ENCODE results near the gene CA10. TPM values are rescaled to one million over a fixed set of nuclear protein-coding genes. Genes with fewer than 3 reads are reported as not detected.
A peak's percentile ranks its signal among the peaks of the same experiment; 100 is the strongest.

The CA10 gene
- total and polyA plus RNA-seq, 2 experiments from 2014 or later: 0.92 to 1.5 TPM

GRCh38 chr17:51926448-51926847, 232.1 kb downstream of the CA10 start:
- Histone ChIP-seq H3F3A (replicated peaks; ENCODE audit: low read depth) (no peaks in the 10 kb centered on the region), H3K79me2 (replicated peaks; ENCODE audit: insufficient read depth) (no peaks in the 10 kb centered on the region), H3K27me3 (ENCODE audit: insufficient read depth) (no peaks in the 10 kb centered on the region), H2AFZ (no peak overlapping the region), H3K36me3 (ENCODE audit: insufficient read depth) (no peaks in the 10 kb centered on the region), H3K4me2 (no peak overlapping the region), H3K27ac (ENCODE audit: low read depth) (no peak overlapping the region), H3K4me3 (no peak overlapping the region), H3K4me1 (ENCODE audit: insufficient read depth) (peaks cover 13% of the 10 kb centered on the region; the same call in 1 of the 2 replicates), H4K20me1 (replicated peaks; ENCODE audit: insufficient read depth) (no peaks in the 10 kb centered on the region), H3K9me2 (ENCODE audit: insufficient read depth) (no peaks in the 10 kb centered on the region)
- no peaks in the 10 kb centered on the region for H3K36me3 Mint-ChIP-seq (ENCODE audit: low read depth)
- no peak overlapping the region for H3K27ac Mint-ChIP-seq
- peaks cover 26% of the 10 kb centered on the region for H3K4me1 Mint-ChIP-seq
- no peak overlapping the region for H3K4me3 Mint-ChIP-seq
- ATAC-seq: no peak
- DNase-seq (ENCODE audit: low spot score): no peak
- no peak for TF ChIP-seq ZNF462 (CRISPR knock-in tag; IDR thresholded peaks at IDR 0.05)
- no peaks in the 10 kb centered on the region for H3K9me3 Mint-ChIP-seq
- H3K27me3 Mint-ChIP-seq (ENCODE audit: insufficient read depth, low read depth, poor library complexity): peaks cover 1% of the 10 kb centered on the region

GRCh38 chr17:51921500-51921899, 237.0 kb downstream of the CA10 start:
- H3K36me3 ChIP-seq (ENCODE audit: insufficient read depth): no peaks in the 10 kb centered on the region
- H3F3A ChIP-seq (replicated peaks; ENCODE audit: low read depth): no peaks in the 10 kb centered on the region
- no peak overlapping the region for H2AFZ ChIP-seq
- Mint-ChIP-seq H3K27ac (no peak overlapping the region), H3K27me3 (ENCODE audit: insufficient read depth, low read depth, poor library complexity) (no peaks in the 10 kb centered on the region), H3K4me1 (peaks cover 40% of the 10 kb centered on the region), H3K4me3 (no peak overlapping the region), H3K36me3 (ENCODE audit: low read depth) (no peaks in the 10 kb centered on the region), H3K9me3 (no peaks in the 10 kb centered on the region)
- H3K9me2 ChIP-seq (ENCODE audit: insufficient read depth): no peaks in the 10 kb centered on the region
- H4K20me1 ChIP-seq (replicated peaks; ENCODE audit: insufficient read depth): no peaks in the 10 kb centered on the region
- no peak overlapping the region for H3K27ac ChIP-seq (ENCODE audit: low read depth)
- peak overlapping the region; percentile 6; the same call in 1 of the 2 replicates for H3K4me2 ChIP-seq
- no peaks in the 10 kb centered on the region for H3K27me3 ChIP-seq (ENCODE audit: insufficient read depth)
- DNase-seq (ENCODE audit: low spot score) (peak; percentile 32), ATAC-seq (peak; percentile 88)
- no peaks in the 10 kb centered on the region for H3K79me2 ChIP-seq (replicated peaks; ENCODE audit: insufficient read depth)
- peaks cover 27% of the 10 kb centered on the region for H3K4me1 ChIP-seq (ENCODE audit: insufficient read depth)
- no peak overlapping the region for H3K4me3 ChIP-seq
- TF ChIP-seq ETS1 (IDR thresholded peaks at IDR 0.05) (no peak), STAT1 (IDR thresholded peaks at IDR 0.05; ENCODE audit: unreplicated experiment) (no peak), ZNF462 (CRISPR knock-in tag; IDR thresholded peaks at IDR 0.05) (peak; percentile 95)

Data from GM23338 (cell line).